GM12878 (cell line): ENCODE data around the gene PRKAA1. TPM values are rescaled to one million over a fixed set of nuclear protein-coding genes. Genes with fewer than 3 reads are reported as not detected.

Source experiments
- ATAC-seq: fragments of 200-7000 bp; cut with Tn5 transposase; 3 replicates; pipeline ENCODE4 v1.9.1; 2020; ENCODE audit warnings: mild to moderate bottlenecking, moderate library complexity
- BruUV-seq: library from RNA; stranded (reverse); fragments of 400-500 nt; replicated peaks from 2 replicates; lab custom pipeline; 2021; lab: Mats Ljungman, UMichigan
- CTCF ChIA-PET: fragments of 300-600 bp; sonication (Branson Sonifier 250); formaldehyde crosslinking; extraction: SDS; loops from one replicate; lab custom pipeline; 2021; ENCODE audit warnings: inconsistent platforms; lab: Yijun Ruan, JAX
- POLR2A ChIA-PET: fragments of 350-600 bp; formaldehyde crosslinking; extraction: SDS; loops from one replicate; lab custom pipeline; 2021; ENCODE audit warnings: inconsistent platforms; lab: Charles Lee
- RAD21 ChIA-PET: fragments of 300-600 bp; sonication (Branson Sonifier 250); formaldehyde crosslinking; loops from one replicate; lab custom pipeline; 2023; ENCODE audit warnings: antibody characterized with exemption; ENCODE audit not compliant: unreplicated experiment; lab: Charles Lee
- SMC1A ChIA-PET: fragments of 300-600 bp; sonication (Branson Sonifier 250); formaldehyde crosslinking; loops from one replicate; lab custom pipeline; 2023; ENCODE audit not compliant: unreplicated experiment, uncharacterized antibody; lab: Charles Lee
- DNase-seq: peaks from one replicate; pipeline ENCODE4 v3.0.0-alpha.2; 2011; ENCODE audit warnings: low read depth, low spot score
- FAIRE-seq: peaks from 3 replicates; lab custom pipeline; 2011; peaks lifted over from hg19 to GRCh38; lab: Jason Lieb, UNC
- H2AFZ ChIP-seq: 2 replicates; pipeline ENCODE4 v1.6.0; 2011; ENCODE audit warnings: low read depth, low read length, control low read depth; ENCODE audit not compliant: control insufficient read depth
- H3K27ac ChIP-seq: 2 replicates; pipeline ENCODE4 v1.5.1; 2011; ENCODE audit warnings: control low read depth; ENCODE audit not compliant: control insufficient read depth, insufficient read depth
- H3K27me3 ChIP-seq, 2 experiments: replicated peaks in 1 of 2; 2 replicates each; pipeline versions ENCODE4 v1.6.0 to v1.6.1; 2011; ENCODE audit warnings: low read length in 1 of 2; ENCODE audit not compliant: control insufficient read depth in 2 of 2, insufficient read depth in 2 of 2
- H3K36me3 ChIP-seq, 2 experiments: 2 replicates each; pipeline ENCODE4 v1.5.1; 2011; ENCODE audit warnings: low read length in 1 of 2; ENCODE audit not compliant: control insufficient read depth in 2 of 2, insufficient read depth in 2 of 2
- H3K4me1 ChIP-seq: 2 replicates; pipeline ENCODE4 v1.6.1; 2011; ENCODE audit warnings: mild to moderate bottlenecking, low read length, moderate library complexity, mixed read lengths; ENCODE audit not compliant: control insufficient read depth, insufficient read depth
- H3K4me2 ChIP-seq: 2 replicates; pipeline ENCODE4 v1.6.0; 2011; ENCODE audit warnings: control low read depth; ENCODE audit not compliant: control insufficient read depth, insufficient read depth
- H3K4me3 ChIP-seq: fragments of 200-600 bp; sonication (generic); 2 replicates; pipeline ENCODE4 v1.5.1; 2016
- H3K79me2 ChIP-seq: 2 replicates; pipeline ENCODE4 v1.6.0; 2011; ENCODE audit warnings: low read length; ENCODE audit not compliant: control insufficient read depth, insufficient read depth
- H3K9ac ChIP-seq: 2 replicates; pipeline ENCODE4 v1.8.0; 2011; ENCODE audit warnings: low read length, control low read depth, mixed read lengths; ENCODE audit not compliant: control insufficient read depth, insufficient read depth
- H3K9me3 ChIP-seq: replicated peaks from 3 replicates; pipeline ENCODE4 v1.5.1; 2011; ENCODE audit warnings: mild to moderate bottlenecking, low read length; ENCODE audit not compliant: control insufficient read depth, insufficient read depth
- H4K20me1 ChIP-seq: 2 replicates; pipeline ENCODE4 v1.6.0; 2011; ENCODE audit not compliant: control insufficient read depth, insufficient read depth
- JUNB ChIP-seq: IDR thresholded peaks from 2 replicates; pipeline ENCODE4 v1.6.1; 2016; ENCODE audit warnings: antibody characterized with exemption, mild to moderate bottlenecking
- POLR2A ChIP-seq: IDR thresholded peaks from 2 replicates; pipeline ENCODE4 v1.6.1; 2011; ENCODE audit warnings: low read depth, mild to moderate bottlenecking, low read length
- POU2F2 ChIP-seq: IDR thresholded peaks from 3 replicates; pipeline ENCODE4 v1.6.1; 2011; ENCODE audit warnings: low read depth, mild to moderate bottlenecking, low read length, borderline replicate concordance
- RAD51 ChIP-seq: fragments of 450-650 bp; IDR thresholded peaks from 2 replicates; pipeline ENCODE4 v1.6.1; 2016; ENCODE audit warnings: moderate library complexity, mild to moderate bottlenecking, inconsistent platforms
- SIX5 ChIP-seq: IDR thresholded peaks from 2 replicates; pipeline ENCODE4 v1.6.1; 2011; ENCODE audit warnings: mild to moderate bottlenecking, low read depth, low read length, moderate library complexity; ENCODE audit not compliant: severe bottlenecking
- SUZ12 ChIP-seq: fragments of 200-600 bp; sonication (generic); IDR thresholded peaks from one replicate; pipeline ENCODE4 v1.6.1; 2018; ENCODE audit warnings: antibody characterized with exemption, mild to moderate bottlenecking; ENCODE audit not compliant: unreplicated experiment
- TARDBP ChIP-seq: IDR thresholded peaks from 2 replicates; pipeline ENCODE4 v1.6.1; 2016; ENCODE audit warnings: borderline replicate concordance
- ZZZ3 ChIP-seq: IDR thresholded peaks from 2 replicates; pipeline ENCODE4 v1.6.1; 2011; ENCODE audit warnings: low read depth; ENCODE audit not compliant: control insufficient read depth, insufficient read length
- WGBS: methylation state at CpG from one replicate; pipeline ENCODE4 v1.1.6; 2016; ENCODE audit warnings: low lambda C conversion rate; ENCODE audit not compliant: insufficient replicate concordance, insufficient coverage; ENCODE audit errors: missing lambda C conversion rate; 5-methylcytosine and 5-hydroxymethylcytosine counted together
- in situ Hi-C: fragments of 300-500 bp; cut with MboI; formaldehyde crosslinking; loops from 9 replicates; pipeline ENCODE4 v1.14.3; 2018; ENCODE audit warnings: mixed read lengths
- intact Hi-C: fragments of 100-400 bp; cut with micrococcal nuclease; formaldehyde crosslinking; loops from one replicate; pipeline ENCODE4 v1.14.2; 2022; ENCODE audit not compliant: unreplicated experiment
- polyA plus RNA-seq, 11 experiments: library from polyadenylated mRNA; depleted of rRNA in 4 of 11; unstranded in 6 of 11; stranded (reverse) in 5 of 11; fragments of >200 nt; fragmentation: Nextera tagmentation in 4 of 11; fragmentation: Illumina TruSeq in 1 of 11; extraction: Ambion mirVana in 4 of 11; extraction: Trizol in 1 of 11; gene quantifications; 1 replicate in 1 of 11; 2 replicates in 10 of 11; pipeline versions ENCODE4 v1.2.1 to v1.2.3, GENCODE V29; 2011 to 2016; ENCODE audit warnings: inconsistent platforms in 2 of 11, missing spikeins in 2 of 11, low read depth in 1 of 11
- total RNA-seq, 4 experiments: library from RNA; depleted of rRNA in 3 of 4; stranded (reverse); fragments of >200 nt in 3 of 4; fragmentation: Illumina TruSeq in 1 of 4; extraction: Trizol in 1 of 4; gene quantifications; 2 replicates each; pipeline versions ENCODE4 v1.2.1 to v1.2.3, GENCODE V29; 2013 to 2021
- TF ChIP-seq, protein P1 (sequence below): IDR thresholded peaks from 2 replicates; pipeline ENCODE4 v1.6.1; 2012; ENCODE audit warnings: low read depth, low read length, improper control_type of control experiment
- TF ChIP-seq, protein P2 (sequence below): fragments of 450-650 bp; formaldehyde crosslinking; IDR thresholded peaks from 2 replicates; pipeline ENCODE4 v1.5.0; 2022; ENCODE audit warnings: mild to moderate bottlenecking, missing genetic modification characterization

The PRKAA1 gene
- total and polyA plus RNA-seq, 10 of the 15 experiments (the other 5 are each of a cell fraction or from before 2014, with no cell fraction given) = 13.6 to 55.5 (median 29.6) TPM

DNA sequence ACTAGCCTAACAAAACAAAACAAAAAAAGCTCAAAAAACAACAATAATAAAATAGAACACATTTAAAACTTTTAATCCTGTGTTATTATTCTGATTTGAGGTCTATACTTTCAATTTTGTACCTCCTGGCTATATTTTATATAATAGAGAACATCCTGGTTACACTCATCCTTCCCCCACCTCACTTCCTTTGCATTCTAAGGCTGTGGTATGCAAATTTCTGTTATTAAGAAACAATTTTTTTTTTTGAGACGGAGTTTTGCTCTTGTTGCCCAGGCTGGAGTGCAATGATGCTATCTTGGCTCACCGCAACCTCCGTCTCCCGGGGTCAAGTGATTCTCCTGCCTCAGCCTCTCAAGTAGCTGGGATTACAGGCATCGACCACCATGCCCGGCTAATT is 39.9 kb upstream of the PRKAA1 start:
- ChIA-PET POLR2A (no interaction called here), RAD21 (no interaction called here), CTCF (no interaction called here), SMC1A (no interaction called here)
- DNase-seq (no peak), ATAC-seq (no peak), FAIRE-seq (no peak)
- TF ChIP-seq POU2F2 = 0 out of 3 replicates have a peak, but pooled peaks have one; percentile 19
- no peak for TF ChIP-seq SUZ12
- no TSS peak for BruUV-seq
- 84% methylated on average over 6 of the region's 6 CpGs for WGBS
- H3K36me3 ChIP-seq = peaks cover 2 to 7% of the 10 kb centered on the region in 2 experiments; a peak in 3 of 4 replicates
- H3K4me3 ChIP-seq = no peak overlapping the region
- in situ Hi-C loops = loop anchor here (5.0 to 10.0 kb wide), 3 partner anchors 81 to 1763 kb away; partner anchors contain the start of genes RICTOR and TTC33
- peaks cover 20% of the 10 kb centered on the region for H3K79me2 ChIP-seq
- H3K4me1 ChIP-seq = 0 out of 2 replicates have a peak, but pooled peaks cover under 1% of the 10 kb centered on the region
- H2AFZ ChIP-seq = no peak overlapping the region
- no peaks in the 10 kb centered on the region for H3K9me3 ChIP-seq
- H3K9ac ChIP-seq = no peak overlapping the region
- H4K20me1 ChIP-seq = no peaks in the 10 kb centered on the region
- intact Hi-C loops = loop anchor here (10.0 kb wide), 1 partner anchor 353 kb away; no protein-coding TSS in a partner anchor
- no peaks in the 10 kb centered on the region for H3K27me3 ChIP-seq
- H3K27ac ChIP-seq = no peak overlapping the region
- H3K4me2 ChIP-seq = no peak overlapping the region

DNA sequence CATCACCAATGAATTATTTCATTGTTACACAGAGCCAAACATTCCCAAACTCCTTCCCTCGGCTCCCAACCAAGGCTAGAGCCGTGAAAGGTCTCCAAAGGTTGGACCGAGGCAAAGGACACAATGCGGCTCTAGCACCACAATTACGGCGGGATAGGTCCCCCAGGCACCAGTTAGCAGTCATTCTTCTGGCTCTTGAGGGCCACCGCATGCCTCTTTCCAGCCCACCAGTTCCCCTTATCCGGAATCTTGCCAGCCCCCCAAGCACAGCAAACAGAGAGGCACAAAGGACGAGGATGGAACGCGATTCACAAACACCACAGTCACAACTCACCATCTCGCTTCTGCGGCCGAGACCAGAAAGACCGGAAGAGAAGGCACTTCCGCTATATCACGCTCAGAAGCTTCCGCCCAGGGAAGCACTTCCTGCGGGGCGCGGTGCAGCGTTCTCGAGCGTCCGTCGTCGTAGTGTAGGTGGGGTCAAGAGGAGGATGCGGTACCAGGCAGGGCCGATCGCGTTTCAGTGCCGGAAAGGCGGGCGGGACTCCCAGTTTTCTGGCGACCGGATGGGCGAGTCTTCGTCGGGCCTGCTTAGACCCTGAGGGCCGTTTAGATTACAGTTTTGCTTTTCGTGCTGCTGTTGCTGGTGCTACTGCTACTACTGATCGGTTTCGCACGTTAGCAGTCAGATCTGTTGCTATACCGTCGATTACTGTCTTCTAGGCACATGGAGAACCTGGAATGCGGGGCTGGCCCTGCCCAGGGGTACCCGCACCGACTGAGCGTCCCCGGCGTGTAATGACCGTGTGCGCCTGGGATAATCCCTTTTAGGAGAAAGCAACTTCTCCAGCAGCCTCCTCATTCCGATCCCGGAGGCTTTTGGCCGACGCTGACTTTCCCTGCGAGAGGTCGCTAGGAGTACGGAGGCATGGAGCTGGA is 36.9 kb upstream of the PRKAA1 start, which contains the start of gene RPL37:
TSS of gene RPL37 (minus strand) at position 374 of the 939 bp plus-strand sequence. CDS start at position 337, 37 bp downstream.
- 6% methylated on average over 61 of the region's 61 CpGs for WGBS
- Histone ChIP-seq H2AFZ (peak within 1 kb of the TSS; percentile 80), H3K4me3 (peak within 1 kb of the TSS; percentile 92), H4K20me1 (no peaks in the 10 kb centered on the region; the same call in 1 of the 2 replicates), H3K4me1 (peaks cover 11% of the 10 kb centered on the region), H3K79me2 (peaks cover 47% of the 10 kb centered on the region), H3K9me3 (no peaks in the 10 kb centered on the region), H3K36me3 (peaks cover 7 to 32% of the 10 kb centered on the region in 2 experiments), H3K27ac (peak within 1 kb of the TSS; percentile 97), H3K4me2 (peak within 1 kb of the TSS; percentile 86), H3K27me3 (no peaks in the 10 kb centered on the region), H3K9ac (peak within 1 kb of the TSS; percentile 99)
- FAIRE-seq (peak; percentile 87), DNase-seq (peak; percentile 87), ATAC-seq (peak; percentile 92)
- CTCF ChIA-PET = interaction anchor here (1.7 kb wide), 1 partner anchor 80 kb away, joined by 4 read pairs; the partner anchor contains the start of gene TTC33
- TSS peak; percentile 100 for BruUV-seq
- POLR2A ChIA-PET = interaction anchor here (0.6 kb wide), 1 partner anchor 12 kb away, joined by 6 read pairs; no protein-coding TSS in a partner anchor
- intact Hi-C loops = loop anchor here (10.0 kb wide), 1 partner anchor 350 kb away; no protein-coding TSS in a partner anchor
- SMC1A ChIA-PET = interaction anchor here (1.1 kb wide), 1 partner anchor 39 kb away, joined by 4 read pairs; no protein-coding TSS in a partner anchor
- in situ Hi-C loops = loop anchor here (5.0 to 10.0 kb wide), 4 partner anchors 78 to 1760 kb away; partner anchors contain the start of genes RICTOR, RIMOC1 and TTC33
- RAD21 ChIA-PET = no interaction called here
- TF ChIP-seq ZZZ3 = no peak
- peak; percentile 74 for TF ChIP-seq TARDBP
- TF ChIP-seq, protein P1, sequence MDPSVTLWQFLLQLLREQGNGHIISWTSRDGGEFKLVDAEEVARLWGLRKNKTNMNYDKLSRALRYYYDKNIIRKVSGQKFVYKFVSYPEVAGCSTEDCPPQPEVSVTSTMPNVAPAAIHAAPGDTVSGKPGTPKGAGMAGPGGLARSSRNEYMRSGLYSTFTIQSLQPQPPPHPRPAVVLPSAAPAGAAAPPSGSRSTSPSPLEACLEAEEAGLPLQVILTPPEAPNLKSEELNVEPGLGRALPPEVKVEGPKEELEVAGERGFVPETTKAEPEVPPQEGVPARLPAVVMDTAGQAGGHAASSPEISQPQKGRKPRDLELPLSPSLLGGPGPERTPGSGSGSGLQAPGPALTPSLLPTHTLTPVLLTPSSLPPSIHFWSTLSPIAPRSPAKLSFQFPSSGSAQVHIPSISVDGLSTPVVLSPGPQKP = peak; percentile 93
- TF ChIP-seq RAD51 = peak; percentile 28; the same call in 1 of the 2 replicates
- TF ChIP-seq JUNB = no peak
- TF ChIP-seq, protein P2, sequence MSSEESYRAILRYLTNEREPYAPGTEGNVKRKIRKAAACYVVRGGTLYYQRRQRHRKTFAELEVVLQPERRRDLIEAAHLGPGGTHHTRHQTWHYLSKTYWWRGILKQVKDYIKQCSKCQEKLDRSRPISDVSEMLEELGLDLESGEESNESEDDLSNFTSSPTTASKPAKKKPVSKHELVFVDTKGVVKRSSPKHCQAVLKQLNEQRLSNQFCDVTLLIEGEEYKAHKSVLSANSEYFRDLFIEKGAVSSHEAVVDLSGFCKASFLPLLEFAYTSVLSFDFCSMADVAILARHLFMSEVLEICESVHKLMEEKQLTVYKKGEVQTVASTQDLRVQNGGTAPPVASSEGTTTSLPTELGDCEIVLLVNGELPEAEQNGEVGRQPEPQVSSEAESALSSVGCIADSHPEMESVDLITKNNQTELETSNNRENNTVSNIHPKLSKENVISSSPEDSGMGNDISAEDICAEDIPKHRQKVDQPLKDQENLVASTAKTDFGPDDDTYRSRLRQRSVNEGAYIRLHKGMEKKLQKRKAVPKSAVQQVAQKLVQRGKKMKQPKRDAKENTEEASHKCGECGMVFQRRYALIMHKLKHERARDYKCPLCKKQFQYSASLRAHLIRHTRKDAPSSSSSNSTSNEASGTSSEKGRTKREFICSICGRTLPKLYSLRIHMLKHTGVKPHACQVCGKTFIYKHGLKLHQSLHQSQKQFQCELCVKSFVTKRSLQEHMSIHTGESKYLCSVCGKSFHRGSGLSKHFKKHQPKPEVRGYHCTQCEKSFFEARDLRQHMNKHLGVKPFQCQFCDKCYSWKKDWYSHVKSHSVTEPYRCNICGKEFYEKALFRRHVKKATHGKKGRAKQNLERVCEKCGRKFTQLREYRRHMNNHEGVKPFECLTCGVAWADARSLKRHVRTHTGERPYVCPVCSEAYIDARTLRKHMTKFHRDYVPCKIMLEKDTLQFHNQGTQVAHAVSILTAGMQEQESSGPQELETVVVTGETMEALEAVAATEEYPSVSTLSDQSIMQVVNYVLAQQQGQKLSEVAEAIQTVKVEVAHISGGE = peak; percentile 91
- TF ChIP-seq SIX5 = peak; percentile 75
- peak; percentile 99 for TF ChIP-seq POLR2A
